Measurements from ENCODE around the gene TUSC2. TPM values are rescaled to one million over a fixed set of nuclear protein-coding genes. Genes with fewer than 3 reads are reported as not detected.
"Not testable (repeated sequence)": the region's sequence is repeated elsewhere in the genome, so short reads cannot be mapped to it uniquely, and the experiment has no call there.

TUSC2 gene
- total RNA-seq, 1 experiment from 2014 or later = 17.6 TPM

DNA sequence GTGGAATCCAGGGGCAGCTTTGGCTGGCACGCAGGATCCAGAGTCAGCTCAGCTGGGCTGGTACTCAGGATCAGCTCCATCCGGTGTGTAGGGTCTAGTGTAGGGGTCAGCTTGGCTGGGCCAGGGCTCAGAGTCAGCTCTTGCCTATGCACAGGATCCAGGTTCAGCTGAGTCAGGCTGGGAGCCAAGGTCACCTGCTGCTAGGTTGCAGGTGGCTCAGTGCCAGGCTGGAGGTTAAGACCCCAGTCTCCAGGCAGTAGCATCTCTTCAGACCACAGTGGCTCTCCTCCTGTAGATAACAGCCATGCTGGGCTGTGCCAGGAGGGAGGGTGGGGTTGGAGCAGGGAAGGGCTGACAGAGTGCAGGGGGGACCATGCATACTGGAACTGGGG lies 30.6 kb downstream of the TUSC2 start:
- DNase-seq (ENCODE audit: extremely low read depth, low read depth) = no peak

DNA sequence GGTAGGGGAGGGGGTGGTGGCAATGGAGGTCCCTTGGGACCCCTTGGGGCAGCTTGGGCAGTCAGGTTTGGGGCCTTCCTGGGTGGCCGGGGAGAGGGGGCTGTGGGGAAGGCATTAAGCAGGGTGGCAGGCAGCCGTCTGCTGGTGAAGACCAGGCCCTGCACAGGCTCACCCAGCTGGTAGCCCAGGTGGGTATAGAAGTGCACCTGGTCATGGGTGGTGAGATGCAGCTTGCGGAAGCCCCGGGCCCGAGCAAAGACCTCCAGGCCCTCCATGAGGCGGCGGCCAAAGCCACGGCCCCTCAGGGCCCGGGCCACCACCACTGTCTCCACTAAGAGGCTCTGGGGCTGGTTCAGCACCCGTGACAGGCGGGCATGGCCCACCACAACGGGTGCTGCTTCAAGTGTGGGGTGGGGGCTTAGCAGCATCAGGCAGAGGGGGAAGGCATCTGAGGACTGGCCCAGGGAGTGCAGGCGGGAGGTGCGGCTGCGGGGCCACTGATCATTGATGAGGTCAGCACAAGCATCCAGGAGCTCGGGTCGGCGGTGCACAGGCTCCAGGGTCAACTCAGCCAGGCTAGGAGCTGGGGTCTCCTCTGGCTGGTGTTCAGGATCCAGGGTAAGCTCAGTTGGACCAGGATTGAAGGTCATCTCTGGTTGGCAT lies 31.2 kb downstream of the TUSC2 start:
- DNase-seq (ENCODE audit: extremely low read depth, low read depth) = no peak

DNA sequence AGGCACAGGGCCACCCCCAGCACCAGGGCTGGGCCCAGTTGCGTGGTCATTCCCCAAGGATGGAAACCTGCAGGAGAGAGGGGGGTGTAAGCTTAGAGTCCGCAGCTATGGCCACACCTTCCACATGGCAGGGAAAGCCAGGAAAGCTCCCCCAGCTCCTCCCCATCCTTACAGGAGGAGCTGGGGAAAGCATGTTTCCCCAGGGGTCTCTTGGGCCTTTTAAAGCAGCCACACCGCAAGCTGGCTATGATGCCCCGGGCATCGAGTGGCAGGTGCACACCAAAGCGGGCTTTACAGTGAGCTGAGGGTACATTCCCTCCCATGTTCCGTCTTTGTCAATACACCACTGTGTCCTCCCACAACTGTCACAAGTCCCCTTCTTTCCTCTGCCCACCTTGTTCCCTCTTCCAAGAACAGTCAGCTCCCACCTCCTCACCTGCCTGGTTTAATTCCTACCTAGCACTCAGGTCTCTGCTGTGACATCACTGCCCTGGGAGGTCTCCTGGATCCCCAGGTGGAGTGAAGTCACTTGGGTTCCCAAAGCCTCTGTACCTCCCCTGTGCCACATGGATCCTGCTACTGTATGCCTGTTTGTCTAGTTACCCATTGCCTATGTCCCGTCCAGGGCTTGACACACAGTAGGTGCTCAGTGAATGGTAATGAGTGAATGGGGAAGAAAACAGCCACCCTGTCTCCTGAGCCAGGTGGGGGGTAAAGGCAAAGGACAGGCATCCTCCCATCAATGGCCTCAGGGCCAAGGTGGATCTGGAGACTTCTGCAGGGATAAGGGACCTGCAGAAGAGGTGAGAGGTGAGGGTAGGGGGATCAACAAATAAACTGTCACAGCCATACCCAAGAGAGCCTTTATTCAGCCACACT lies 32.2 kb downstream of the TUSC2 start:
- DNase-seq (ENCODE audit: extremely low read depth, low read depth) = no peak

DNA sequence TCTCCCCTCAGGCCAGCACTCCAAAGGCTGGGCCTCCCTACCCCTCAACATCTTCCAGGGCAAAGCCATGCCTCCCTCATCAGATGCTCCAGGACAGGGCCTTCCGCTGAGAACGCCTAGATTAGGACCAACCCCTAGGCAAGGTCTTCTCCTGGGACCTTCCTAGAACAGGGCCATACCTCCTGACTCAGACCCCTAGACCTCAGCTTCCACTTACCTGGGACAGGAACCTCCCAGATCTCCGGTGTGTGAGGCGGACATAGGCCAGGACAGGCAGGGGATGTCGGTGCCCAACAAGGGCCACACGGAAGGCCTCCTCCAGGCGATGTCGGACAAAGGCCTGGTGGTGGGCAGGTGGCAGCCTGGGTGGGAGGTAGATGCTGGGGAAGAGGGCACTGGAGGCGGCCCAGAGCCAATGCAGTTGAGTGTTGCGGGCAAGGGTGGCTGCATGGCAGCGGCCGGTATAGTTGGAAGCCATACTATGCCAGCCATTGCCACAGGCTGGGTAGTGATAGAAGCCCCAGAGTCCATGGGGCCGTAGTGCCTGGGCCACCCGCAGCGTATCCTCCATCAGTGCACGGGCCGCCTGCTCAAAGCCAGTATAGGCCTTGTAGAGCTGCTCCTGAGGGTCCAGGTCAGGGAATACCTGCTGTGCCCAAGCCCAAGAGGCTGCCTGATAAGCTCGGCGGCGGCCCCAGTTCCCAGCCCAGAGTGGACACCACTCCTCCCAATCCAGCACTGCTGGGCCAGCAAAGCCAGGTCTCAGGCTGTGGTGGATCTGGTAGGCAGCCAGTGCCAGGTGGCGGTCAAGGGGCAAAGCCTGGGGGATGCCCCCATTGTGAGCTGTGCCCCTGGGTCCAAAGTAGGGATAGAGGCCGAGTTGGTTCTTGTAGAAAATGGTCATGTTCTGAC lies 33.3 kb downstream of the TUSC2 start:
- DNase-seq (ENCODE audit: extremely low read depth, low read depth) = no peak

DNA sequence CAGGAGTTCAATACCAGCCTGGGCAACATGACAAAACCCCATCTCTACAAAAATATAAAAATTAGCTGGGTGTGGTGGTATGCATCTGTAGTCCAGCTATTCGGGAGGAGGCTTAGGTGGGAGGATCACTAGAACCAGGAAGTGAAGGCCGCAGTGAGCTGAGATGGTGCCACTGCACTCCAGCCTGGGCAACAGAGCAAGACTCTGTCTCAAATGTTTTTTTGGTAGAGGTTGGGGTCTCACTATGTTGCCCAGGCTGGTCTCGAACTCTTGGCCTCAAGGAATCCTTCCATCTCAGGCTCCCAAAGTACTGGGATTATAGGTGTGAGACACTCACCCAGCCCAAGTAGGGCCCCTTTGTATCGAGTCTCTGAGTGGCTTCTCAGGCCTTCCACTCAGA lies 33.9 kb downstream of the TUSC2 start:
- DNase-seq (ENCODE audit: extremely low read depth, low read depth) = no peak

DNA sequence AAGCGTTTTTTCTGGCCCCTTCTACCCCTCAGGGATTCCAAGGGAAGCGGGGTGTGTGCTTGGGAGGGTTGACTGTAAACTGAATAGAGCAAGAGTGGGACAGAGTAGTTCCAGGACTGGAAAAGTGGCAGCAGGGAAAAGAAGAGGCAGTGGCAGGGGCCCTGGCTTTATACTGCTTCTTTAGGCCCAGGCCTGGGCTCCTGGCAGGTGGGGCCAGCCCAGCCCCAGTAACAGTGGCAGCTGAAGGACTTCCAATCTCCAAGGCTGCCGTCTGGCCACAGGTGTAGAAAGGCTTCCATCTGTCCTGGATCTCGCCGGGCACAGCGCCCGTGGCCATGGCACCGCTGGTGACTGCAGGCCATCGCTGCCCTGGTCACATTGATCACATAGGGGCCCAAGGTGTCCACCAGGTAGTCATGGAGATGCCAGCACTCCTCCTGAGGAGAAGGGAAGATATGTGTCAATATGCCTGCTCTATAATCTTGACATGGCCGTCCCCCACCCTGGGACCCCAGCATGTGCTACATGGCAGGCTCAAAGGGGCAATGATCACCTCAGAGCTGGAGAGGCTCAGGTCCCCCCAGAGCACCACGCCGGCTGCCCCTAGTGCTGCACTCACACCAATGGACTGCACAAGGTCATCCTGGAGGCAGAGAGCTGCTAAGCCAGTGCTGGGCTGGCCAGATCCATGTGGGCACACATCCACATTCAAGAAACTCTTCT lies 34.8 kb downstream of the TUSC2 start:
- DNase-seq (ENCODE audit: extremely low read depth, low read depth) = no peak

DNA sequence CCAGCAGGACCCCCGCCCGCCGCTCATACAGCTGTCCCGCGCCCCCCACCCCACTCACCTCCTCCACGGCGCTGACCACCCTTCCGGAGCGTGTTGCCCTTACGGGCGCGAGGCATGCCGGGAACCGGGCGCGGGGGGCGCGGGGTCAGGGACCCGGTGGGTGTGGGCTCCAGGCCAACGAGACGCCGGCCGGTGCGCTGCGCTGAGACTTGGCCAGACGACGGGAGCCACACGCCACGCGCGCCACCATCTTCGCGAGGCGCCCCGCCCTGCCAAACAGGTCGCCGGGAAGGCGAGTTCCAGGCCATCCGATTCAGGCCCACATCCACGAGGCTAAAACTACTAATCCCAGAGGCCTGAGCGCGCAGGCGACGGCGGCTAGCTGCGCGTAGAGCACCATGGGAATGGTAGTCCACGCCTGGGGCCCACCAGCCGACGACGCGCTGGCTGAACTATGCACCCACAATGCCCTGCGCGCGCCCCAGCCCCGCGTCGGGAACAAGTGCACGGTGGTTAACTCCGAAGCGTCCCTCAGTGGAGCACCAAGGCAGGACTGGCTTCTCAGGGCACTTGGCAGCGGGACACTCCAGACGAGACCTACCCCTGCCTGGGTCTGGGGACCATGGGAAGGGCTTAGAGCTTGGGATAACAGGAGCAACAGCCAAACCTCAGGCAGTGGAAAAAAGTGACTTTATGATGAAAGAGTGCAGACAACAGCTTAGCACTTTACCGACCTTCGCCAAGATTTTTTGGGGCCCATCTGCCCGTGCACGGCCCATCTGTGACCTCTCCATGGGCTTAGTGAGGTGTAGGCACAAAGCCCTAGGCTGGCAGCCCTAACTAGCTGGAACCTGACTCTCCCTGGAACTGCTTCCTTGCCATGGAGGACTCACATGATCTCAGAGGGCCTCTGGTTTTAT lies 35.6 kb downstream of the TUSC2 start, which contains the start of gene IFRD2:
TSS of gene IFRD2 (minus strand) at position 271 of the 920 bp plus-strand sequence. CDS start at position 116, 155 bp downstream.
- peak; percentile 94 for DNase-seq (ENCODE audit: extremely low read depth, low read depth)

DNA sequence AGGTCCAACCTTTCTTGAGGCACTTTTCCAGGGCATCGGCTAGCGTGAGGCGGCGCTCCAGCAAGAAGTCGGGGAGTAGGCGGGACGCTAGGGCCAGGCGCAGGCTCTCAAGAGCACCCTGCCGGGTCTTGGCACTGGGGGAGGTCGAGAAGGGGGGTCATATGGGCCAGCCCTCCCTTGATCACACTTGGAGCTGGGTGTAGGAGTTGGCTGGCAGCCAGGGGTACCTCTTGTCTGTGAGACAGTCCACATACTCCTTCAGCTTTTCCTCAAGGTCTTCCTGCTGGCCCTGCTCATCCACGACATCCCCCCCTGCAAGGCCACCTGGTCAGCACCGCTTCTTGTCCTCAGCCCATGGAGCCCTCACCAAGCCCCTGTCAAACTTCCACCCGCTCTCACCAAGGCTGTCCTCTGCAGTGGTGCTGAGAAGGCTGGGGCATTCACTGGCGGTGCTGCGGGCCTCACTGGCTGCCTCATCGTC lies 37.8 kb downstream of the TUSC2 start:
- DNase-seq (ENCODE audit: extremely low read depth, low read depth) = no peak

DNA sequence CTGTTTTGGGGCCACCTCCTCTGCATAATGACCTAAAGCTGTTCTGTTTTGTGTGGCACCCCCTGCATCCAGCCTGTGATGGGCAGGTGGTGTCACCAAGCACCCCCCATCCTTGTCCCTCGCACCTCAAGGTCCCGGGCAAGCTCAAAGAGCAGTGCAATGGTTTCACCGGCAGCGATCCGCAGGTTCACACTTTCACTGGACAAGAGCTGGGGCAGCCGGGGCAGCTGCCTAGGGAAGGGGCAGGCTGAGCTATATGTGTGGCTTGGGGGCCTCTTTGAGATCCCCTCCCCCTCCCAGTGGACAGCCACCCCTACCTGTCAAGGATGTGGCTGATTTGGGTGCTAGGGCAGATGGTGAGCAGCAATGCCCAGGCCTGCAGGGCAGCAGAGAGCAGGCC lies 38.9 kb downstream of the TUSC2 start:
- no peak for DNase-seq (ENCODE audit: extremely low read depth, low read depth)

DNA sequence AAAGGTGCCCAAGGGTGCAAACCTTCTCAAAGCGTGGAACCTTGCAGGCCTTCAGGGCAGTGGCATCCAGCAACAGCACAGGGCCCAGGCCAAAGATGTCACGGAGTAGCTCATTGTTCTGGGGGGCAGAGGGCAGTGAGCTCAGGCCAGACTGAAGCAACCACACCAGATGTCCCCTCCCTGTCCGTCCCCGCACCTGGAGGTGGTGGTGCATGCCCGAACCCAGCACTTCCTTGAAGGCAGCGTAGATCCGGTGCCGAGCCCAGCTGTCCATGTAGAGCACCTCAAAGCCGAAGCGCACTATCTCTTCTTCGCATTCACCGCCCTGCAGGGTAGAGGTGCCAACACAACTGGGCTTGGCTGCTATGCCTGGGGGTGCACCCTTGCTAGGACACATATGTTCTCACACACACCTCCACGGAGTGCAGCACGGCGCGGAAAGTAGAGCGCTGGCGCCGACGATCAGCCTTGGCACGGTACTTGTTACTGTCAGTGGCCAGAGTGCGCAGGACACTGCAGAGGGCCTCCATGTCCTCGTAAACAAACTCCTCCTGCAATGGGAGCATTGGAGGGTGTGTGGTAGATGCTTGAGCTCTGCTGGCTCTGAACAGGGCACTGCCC lies 39.5 kb downstream of the TUSC2 start:
- DNase-seq (ENCODE audit: extremely low read depth, low read depth) = no peak

DNA sequence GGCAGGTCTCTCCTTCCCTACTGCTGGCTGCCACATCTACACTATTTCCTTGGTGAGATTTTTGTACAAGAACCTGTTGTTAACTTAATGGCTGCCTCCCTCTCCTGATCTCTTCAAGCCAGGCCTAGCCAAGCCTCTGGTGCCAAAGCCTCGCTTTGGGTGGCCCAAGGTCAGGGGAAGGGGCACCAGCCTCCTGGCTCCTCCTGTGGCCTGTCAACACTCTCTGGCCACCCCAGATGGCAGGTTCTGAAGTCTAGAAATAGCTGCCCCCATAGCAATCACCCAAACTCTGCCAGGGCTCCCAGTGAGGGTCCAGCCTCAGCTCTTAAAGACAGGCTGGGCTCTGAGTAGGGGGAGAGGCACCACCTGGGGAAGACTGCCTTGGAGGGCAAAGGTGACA lies 40.8 kb downstream of the TUSC2 start:
- no peak for DNase-seq (ENCODE audit: extremely low read depth, low read depth)

DNA sequence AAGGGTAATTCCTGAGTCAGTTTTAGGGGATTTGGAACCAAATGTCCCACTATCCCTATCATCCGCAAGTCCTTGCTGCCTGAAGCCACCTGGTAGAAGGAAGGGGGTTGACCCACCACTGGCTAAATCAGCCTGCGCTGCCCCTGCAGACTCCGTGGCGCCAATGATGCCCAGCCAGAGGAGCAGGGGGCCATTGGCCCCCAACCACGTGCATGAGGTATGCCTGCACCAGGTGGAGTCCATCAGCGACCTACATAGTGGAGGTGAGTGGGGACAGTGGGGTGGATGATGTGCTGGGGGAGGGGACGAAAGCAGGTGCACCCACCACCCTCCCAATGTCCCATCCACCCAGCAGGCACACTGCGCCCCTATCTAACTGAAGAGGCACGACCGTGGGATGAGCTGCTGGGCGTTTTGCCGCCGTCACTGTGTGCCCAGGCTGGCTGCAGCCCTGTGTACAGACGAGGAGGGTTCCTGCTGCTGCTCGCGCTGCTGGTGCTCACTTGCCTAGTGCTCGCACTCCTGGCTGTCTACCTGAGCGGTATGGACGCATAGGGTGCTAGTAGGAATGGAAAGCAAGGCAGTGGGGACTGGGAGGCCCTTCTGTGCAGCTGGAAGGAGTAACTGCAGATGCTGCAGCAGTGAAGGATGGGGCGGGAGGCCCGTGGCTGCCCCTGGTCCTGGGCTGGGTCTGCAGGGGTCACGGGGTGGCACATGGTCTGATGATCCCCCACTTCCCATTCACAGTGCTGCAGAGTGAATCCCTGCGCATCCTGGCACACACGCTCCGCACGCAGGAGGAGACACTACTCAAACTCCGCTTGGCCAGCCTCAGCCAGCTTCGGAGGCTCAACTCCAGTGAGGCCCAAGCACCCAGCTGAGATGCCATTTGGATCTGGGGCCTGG lies 41.4 kb downstream of the TUSC2 start:
- DNase-seq (ENCODE audit: extremely low read depth, low read depth) = no peak

DNA sequence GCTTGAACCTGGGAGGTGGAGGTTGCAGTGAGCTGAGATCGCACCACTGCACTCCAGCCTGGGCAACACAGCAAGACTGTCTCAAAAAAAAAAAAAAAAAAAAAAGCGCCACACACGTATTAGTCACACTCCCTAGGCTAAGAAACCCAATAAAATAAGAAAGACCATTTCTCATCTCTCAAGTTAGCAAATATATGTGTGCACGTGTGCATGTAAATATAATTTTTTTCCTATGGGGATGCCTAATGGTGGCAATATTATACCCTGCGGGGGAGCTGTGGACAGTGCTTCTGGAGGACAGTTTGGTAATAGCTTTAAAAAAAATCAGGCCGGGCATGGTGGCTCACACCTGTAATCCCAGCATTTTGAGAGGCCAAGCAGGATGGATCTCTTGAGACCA lies 43.9 kb downstream of the TUSC2 start:
- not testable (repeated sequence) for DNase-seq (ENCODE audit: extremely low read depth, low read depth)

DNA sequence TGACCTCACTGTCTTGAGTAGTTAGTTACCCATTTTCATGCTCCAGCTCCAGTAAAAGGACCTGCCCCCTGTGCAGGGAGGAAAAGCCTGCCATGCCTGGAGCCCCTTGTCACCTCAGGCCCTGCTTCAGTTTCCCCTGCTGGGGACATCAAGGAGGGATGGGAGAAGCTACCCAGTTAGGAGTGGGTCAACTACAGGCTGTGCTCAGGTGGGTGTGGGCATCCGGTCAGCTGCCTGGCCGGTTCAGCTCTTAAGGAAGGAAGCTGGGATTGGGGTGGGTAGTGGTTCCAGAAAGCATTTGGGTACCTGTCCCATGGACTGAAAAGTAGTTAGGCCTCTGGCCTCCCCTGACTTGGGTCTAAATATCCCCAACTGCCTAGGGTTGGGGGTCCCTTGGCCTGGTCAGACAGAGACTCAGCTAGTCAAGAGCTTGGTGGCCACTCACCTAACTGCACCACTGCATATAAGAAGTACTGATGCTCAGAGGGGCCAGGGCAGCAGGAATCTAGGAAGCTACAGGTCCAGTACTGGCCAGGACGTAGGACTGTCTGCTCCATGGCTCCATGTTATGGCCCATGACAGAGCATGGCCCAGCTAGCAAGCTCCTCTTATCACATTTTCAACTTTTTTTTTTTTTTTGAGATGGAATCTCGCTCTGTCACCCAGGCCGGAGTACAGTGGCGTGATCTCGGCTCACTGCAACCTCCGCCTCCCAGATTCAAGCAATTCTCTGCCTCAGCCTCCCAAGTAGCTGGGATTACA lies 48.6 kb downstream of the TUSC2 start:
- no peak for DNase-seq (ENCODE audit: extremely low read depth, low read depth)

DNA sequence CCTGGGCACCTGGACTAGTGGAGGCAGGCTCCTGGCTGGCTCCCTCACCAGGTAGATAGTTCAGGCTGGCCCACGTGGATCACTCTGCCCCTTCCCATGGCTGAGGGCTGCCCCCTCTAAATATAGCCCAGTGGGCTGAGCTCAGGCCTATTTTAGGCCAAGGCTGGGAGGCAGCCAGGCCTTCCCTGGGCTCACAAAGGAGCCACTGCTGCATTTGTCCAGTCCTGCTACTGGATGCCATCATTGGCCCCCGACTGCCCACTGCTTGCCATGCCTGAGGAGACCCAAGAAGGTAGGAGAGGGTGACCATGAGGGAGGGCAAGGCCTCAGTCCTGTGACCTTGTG lies 49.2 kb downstream of the TUSC2 start, which contains the start of gene LSMEM2:
TSS of gene LSMEM2 (plus strand) at position 208 of the 345 bp plus-strand sequence. CDS start at position 235, 27 bp downstream.
- no peak for DNase-seq (ENCODE audit: extremely low read depth, low read depth)

DNA sequence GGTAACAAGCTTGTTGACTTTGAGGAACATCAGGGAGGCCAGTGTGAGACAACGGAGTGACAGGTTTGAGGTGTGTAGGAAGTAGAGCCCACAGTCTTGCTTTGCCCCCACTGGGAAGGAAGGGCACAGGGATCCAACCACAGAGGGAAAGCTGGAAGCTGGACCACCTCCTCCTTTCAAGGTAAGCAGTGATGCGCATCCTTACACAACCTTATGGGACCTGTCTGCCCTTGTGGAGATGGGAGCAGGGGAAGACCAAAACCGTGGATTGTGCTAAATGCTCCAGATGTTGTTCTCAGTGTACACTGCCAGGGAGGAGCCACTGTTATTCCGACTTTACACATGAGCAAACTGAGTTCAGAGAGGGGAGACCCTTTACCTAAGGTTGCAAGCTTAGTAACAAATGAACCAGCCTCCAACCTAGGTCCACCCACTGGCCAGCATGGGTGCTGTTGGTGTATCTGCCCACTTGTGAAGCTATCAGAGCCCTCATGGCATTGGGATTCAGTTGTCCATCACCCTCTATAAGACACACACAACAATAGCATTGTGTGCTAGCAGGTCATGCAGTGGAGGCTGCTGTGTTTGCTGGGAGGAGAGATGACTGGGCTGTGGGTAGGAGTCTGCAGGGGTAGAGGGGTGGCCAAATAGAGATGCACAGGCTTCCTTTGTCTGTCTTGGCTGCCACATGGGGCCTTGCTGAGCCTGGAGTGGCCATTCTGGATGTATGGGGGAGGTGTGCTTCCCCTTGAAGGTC lies 49.7 kb downstream of the TUSC2 start:
- no peak for DNase-seq (ENCODE audit: extremely low read depth, low read depth)

Measured in NCI-H460 (cell line).